ENCODE measurements around the gene TMEM95.

- TF ChIP-seq ZNF274 (IDR thresholded peaks at IDR 0.05; ENCODE audit: low read depth, low read length) (no peak), YY1 (IDR thresholded peaks at IDR 0.05; ENCODE audit: insufficient read depth, insufficient read length) (no peak)
These were observed 11.7 kb upstream of the TMEM95 start for GRCh38 chr17:7343250-7343649.

Data from NT2/D1 (cell line).